Right lobe of liver (tissue), 4 donors: ENCODE measurements around the gene PTBP1.

Source experiments
- CTCF ChIP-seq, 4 donors: fragments of 200-600 bp in 3 of 4; fragments of 450-650 bp in 1 of 4; IDR thresholded peaks; one replicate each; pipeline versions ENCODE4 v1.5.1 to v1.8.0; 2016 to 2022; ENCODE audit warnings: antibody characterized with exemption in 4 of 4, mild to moderate bottlenecking in 2 of 4
- POLR2A ChIP-seq: fragments of 450-650 bp; IDR thresholded peaks from one replicate; pipeline ENCODE4 v1.6.1; 2017; ENCODE audit warnings: antibody characterized with exemption, mild to moderate bottlenecking
- donor health status: DM: no; HTN: no; CAD: no.
- donor health status: DM: no; HTN: no; CAD: no.
- donor health status: DM: no; HTN: yes; CAD: no.

- TF ChIP-seq CTCF (IDR thresholded peaks at IDR 0.05) (no peak), POLR2A (no peak)
Measured at GRCh38 chr19:815079-815774, 18.0 kb downstream of the PTBP1 start.
